Measurements from ENCODE around the gene DPY19L3.
"Not testable (repeated sequence)": the region's sequence is repeated elsewhere in the genome, so short reads cannot be mapped to it uniquely, and the experiment has no call there.

The DPY19L3 gene

DNA sequence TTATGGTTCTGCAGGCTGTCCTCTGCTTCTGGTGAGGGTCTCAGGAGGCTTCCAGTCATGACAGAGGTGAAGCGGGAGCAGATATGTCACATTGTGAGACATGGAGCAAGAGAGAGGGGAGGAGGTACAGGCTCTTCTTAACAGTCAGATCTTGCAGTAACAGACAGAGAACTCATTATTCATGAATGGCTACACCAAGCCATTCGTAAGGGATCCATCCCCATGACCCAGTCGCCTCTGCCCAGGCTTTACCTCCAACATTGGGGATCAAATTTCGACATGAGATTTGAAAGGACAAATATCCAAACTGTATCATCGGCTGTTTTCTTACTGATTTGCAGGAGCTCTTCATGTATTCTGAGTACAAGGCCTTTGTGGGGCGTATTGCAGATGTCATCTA lies 38.5 kb upstream of the DPY19L3 start:
- peaks cover 0 to 37% (median 23%) of the 10 kb centered on the region in 4 donors for H3K4me1 ChIP-seq
- DNase-seq = no peak
- peaks cover 0 to 13% (median 13%) of the 10 kb centered on the region in 3 donors for H3K36me3 ChIP-seq
- H3K27me3 ChIP-seq = no peaks in the 10 kb centered on the region
- H3K9me3 ChIP-seq = no peaks in the 10 kb centered on the region
- TF ChIP-seq, protein P1, sequence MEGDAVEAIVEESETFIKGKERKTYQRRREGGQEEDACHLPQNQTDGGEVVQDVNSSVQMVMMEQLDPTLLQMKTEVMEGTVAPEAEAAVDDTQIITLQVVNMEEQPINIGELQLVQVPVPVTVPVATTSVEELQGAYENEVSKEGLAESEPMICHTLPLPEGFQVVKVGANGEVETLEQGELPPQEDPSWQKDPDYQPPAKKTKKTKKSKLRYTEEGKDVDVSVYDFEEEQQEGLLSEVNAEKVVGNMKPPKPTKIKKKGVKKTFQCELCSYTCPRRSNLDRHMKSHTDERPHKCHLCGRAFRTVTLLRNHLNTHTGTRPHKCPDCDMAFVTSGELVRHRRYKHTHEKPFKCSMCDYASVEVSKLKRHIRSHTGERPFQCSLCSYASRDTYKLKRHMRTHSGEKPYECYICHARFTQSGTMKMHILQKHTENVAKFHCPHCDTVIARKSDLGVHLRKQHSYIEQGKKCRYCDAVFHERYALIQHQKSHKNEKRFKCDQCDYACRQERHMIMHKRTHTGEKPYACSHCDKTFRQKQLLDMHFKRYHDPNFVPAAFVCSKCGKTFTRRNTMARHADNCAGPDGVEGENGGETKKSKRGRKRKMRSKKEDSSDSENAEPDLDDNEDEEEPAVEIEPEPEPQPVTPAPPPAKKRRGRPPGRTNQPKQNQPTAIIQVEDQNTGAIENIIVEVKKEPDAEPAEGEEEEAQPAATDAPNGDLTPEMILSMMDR (IDR thresholded peaks at IDR 0.05) = no peak
- no peak overlapping the region for H3K27ac ChIP-seq
- no peak overlapping the region for H3K4me3 ChIP-seq
- intact Hi-C loops (cut with DNase I; ENCODE audit: low total_unique reads) = no loop called here

DNA sequence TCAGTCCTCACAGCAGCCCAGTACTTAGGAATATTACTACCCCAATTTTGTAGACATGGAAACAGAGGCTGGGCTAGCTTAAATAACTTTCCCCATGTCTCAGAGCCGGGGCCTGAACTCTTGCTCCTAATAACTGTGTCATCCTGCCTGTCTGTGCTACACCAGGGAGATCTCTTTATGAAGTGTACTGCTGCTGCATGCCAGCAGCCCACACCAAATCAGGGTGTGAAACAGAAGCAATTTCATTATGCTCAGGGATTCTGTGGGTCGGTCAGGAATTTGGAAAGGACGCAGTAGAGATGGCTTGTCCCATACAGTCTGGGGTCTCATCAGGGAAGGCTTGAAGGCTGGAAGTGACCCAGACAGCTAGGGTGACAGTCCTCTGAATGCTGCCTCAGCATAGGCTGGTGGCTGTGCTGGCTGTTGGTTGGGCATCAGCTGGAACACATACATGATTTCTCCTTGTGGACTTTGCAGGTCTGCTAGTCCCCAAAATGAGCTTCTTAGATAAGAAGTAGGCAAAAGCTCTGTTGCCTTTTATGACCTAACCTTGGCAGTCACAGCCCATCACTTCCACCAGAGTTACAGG lies 37.5 kb upstream of the DPY19L3 start:
- intact Hi-C loops (cut with DNase I; ENCODE audit: low total_unique reads) = no loop called here
- DNase-seq = no peak
- peaks cover 4 to 22% (median 20%) of the 10 kb centered on the region in 3 donors for H3K36me3 ChIP-seq
- no peaks in the 10 kb centered on the region for H3K27me3 ChIP-seq
- no peaks in the 10 kb centered on the region for H3K9me3 ChIP-seq
- H3K27ac ChIP-seq = no peak overlapping the region
- H3K4me1 ChIP-seq = peaks cover 0 to 30% (median 16%) of the 10 kb centered on the region in 4 donors
- no peak overlapping the region for H3K4me3 ChIP-seq
- TF ChIP-seq, protein P1 (IDR thresholded peaks at IDR 0.05) = no peak

DNA sequence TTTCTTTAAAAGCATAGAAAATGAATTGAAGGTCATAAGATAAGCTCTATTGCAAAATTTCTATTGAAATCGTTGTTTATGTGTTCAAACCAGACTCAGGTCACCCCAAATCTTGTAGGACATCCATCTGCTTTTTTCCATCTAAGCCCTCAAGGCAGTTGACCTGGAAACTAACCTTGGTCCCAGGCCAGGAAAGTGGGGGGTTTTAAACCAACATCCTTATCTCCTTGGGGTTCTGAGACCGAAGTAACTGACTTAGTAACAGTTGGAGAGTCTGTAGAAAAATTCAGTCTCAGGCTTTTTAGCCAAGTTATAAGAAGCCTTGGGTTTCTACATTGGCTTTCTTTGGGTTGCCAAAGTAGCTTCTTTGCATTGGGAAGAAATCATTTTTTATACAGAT lies 36.8 kb upstream of the DPY19L3 start:
- Histone ChIP-seq H3K4me3 (no peak overlapping the region), H3K27ac (no peak overlapping the region), H3K4me1 (peaks cover 0 to 30% (median 14%) of the 10 kb centered on the region in 4 donors), H3K36me3 (peaks cover 4 to 22% (median 20%) of the 10 kb centered on the region in 3 donors), H3K9me3 (no peaks in the 10 kb centered on the region), H3K27me3 (no peaks in the 10 kb centered on the region)
- DNase-seq = no peak
- intact Hi-C loops (cut with DNase I; ENCODE audit: low total_unique reads) = no loop called here
- TF ChIP-seq, protein P1 (IDR thresholded peaks at IDR 0.05) = no peak

DNA sequence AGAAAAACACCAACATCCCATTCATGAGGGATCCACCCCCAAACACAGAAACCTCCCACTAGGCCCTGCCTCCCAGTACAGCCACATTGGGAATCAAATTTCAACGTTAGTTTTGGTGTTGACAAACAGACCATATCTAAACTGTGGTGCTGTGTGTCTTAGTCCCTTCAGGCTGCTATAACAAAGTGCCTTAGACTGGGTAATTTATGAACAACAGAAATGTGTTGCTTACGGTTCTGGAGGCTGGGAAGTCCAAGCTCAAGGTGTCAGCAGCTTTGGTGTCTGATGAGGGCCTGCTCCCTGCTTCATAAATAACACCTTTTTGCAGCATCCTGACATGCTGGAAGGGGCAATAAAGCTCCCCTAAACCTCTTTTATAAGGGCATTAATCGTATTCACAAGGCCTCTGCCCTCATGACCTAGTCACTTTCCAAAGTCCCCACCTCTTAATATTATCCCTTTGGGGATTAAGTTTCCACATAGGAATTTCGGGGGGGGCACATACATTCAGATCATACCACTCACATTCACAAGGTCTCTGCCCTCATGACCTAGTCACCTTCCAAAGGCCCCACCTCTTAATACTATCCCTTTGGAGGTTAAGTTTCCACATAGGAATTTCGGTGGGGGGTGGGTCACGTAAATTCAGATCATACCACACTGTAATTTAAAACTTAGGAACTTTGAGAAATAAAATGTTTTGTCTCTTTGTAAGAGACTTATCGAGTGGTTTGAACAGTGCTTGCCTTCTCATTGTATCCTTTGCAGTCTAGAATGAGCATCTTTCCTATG lies 32.6 kb upstream of the DPY19L3 start:
- Histone ChIP-seq H3K4me1 (peaks cover 0 to 27% (median 14%) of the 10 kb centered on the region in 4 donors), H3K36me3 (peaks cover 4 to 22% (median 22%) of the 10 kb centered on the region in 3 donors), H3K27ac (peak overlapping the region; percentile 10 to 57), H3K9me3 (no peaks in the 10 kb centered on the region), H3K27me3 (no peaks in the 10 kb centered on the region), H3K4me3 (no peak overlapping the region)
- DNase-seq = no peak
- intact Hi-C loops (cut with DNase I; ENCODE audit: low total_unique reads) = no loop called here
- TF ChIP-seq, protein P1 (IDR thresholded peaks at IDR 0.05) = no peak

DNA sequence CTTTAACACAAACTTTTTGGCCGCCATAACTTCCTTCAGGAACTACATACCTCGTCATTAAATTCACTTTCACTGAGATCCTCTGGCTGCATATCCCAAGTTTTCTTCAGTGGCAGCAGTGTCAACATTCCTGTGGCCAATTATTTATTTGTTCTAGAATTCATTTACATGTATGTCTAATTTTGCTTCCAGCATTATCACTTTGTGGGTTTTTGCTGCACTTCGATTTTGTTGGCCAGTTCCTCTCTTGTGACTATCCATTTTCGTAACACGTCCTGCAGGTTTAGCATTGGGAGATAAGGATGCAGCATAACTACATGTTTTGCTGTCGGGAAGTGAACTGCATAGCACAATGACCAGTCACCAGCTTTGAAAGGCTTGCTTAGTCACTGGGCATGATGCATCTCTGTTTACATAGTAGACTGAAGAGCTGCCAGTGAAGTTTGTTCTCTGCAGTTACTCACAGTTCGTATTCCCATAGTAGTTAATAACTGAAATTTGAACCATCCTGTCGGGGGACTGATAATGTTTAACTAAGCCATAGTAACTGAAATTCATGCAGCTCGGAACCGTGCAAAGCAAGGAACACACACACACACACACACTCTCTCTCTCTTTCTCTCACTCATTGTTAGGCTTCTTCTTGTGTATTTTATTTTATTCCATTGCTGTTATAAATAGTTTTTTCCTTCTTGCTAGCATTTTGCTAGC lies 31.8 kb upstream of the DPY19L3 start:
- intact Hi-C loops (cut with DNase I; ENCODE audit: low total_unique reads) = no loop called here
- DNase-seq = peak in 1 of 2 donors; percentile 32
- Histone ChIP-seq H3K4me1 (peaks cover 0 to 22% (median 14%) of the 10 kb centered on the region in 4 donors), H3K9me3 (no peaks in the 10 kb centered on the region), H3K36me3 (peaks cover 4 to 26% (median 22%) of the 10 kb centered on the region in 3 donors), H3K27ac (peak overlapping the region; percentile 29 to 57), H3K4me3 (no peak overlapping the region), H3K27me3 (no peaks in the 10 kb centered on the region)
- TF ChIP-seq, protein P1 (IDR thresholded peaks at IDR 0.05) = no peak

DNA sequence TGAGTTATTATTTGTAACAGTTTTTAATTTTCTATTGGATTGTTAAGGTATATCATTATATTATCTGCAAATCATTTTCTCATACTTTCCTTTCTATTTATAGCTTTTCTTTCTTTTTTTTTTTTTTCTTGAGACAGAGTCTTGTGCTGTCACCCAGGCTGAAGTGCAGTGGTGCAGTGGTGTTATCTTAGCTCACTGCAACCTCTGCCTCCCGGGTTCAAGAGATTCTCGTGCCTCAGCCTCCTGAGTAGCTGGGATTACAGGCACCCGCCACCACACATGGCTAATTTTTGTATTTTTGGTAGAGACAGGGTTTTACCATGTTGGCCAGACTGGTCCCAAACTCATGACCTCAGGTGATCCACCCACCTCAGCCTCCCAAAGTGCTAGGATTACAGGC lies 31.2 kb upstream of the DPY19L3 start:
- peaks cover 4 to 26% (median 22%) of the 10 kb centered on the region in 3 donors for H3K36me3 ChIP-seq
- peaks cover 0 to 22% (median 14%) of the 10 kb centered on the region in 4 donors for H3K4me1 ChIP-seq
- DNase-seq; H3K27me3 ChIP-seq; H3K9me3 ChIP-seq; H3K4me3 ChIP-seq; intact Hi-C loops (cut with DNase I; ENCODE audit: low total_unique reads): not testable (repeated sequence)
- peak overlapping the region; percentile 29 to 57 for H3K27ac ChIP-seq

Measured in tibial artery (tissue), 4 donors.